ENCODE measurements around the gene C19orf67. TPM values are rescaled to one million over a fixed set of nuclear protein-coding genes. Genes with fewer than 3 reads are reported as not detected.

C19orf67 gene
- total RNA-seq, 4 donors from 2014 or later: not detected

GRCh38 chr19:14120497-14120780 lies 34.9 kb upstream of the C19orf67 start:
- peak overlapping the region in 1 of 4 donors; percentile 83 for H3K27ac ChIP-seq
- no peak for TF ChIP-seq POLR2A (IDR thresholded peaks at IDR 0.05)

GRCh38 chr19:14119644-14120496 lies 34.3 kb upstream of the C19orf67 start:
- DNase-seq: no peak
- Histone ChIP-seq H3K9me3 (no peaks in the 10 kb centered on the region), H3K36me3 (no peaks in the 10 kb centered on the region), H3K4me3 (no peak overlapping the region), H3K27me3 (no peaks in the 10 kb centered on the region), H3K27ac (peak overlapping the region; percentile 83 to 100 (median 98)), H3K4me1 (peaks cover 0 to 34% (median 12%) of the 10 kb centered on the region in 4 donors)
- TF ChIP-seq CTCF (IDR thresholded peaks at IDR 0.05) (no peak), POLR2A (IDR thresholded peaks at IDR 0.05) (no peak)

More at GRCh38 chr19:14120497-14120780, 34.9 kb upstream of the C19orf67 start:
- H3K4me3 ChIP-seq: no peak overlapping the region
- H3K27me3 ChIP-seq: no peaks in the 10 kb centered on the region
- H3K4me1 ChIP-seq: peaks cover 0 to 31% (median 11%) of the 10 kb centered on the region in 4 donors
- H3K9me3 ChIP-seq: no peaks in the 10 kb centered on the region
- no peak for DNase-seq
- H3K36me3 ChIP-seq: no peaks in the 10 kb centered on the region

GRCh38 chr19:14119146-14119545 lies 33.6 kb upstream of the C19orf67 start:
- no peaks in the 10 kb centered on the region for H3K36me3 ChIP-seq
- no peak for TF ChIP-seq POLR2A (IDR thresholded peaks at IDR 0.05)
- no peak for TF ChIP-seq CTCF (IDR thresholded peaks at IDR 0.05)
- H3K27me3 ChIP-seq: no peaks in the 10 kb centered on the region

GRCh38 chr19:14118165-14119051 lies 32.8 kb upstream of the C19orf67 start:
- Histone ChIP-seq H3K9me3 (no peaks in the 10 kb centered on the region), H3K4me1 (peaks cover 0 to 49% (median 14%) of the 10 kb centered on the region in 4 donors), H3K27ac (peak overlapping the region; percentile 83 to 100 (median 98)), H3K36me3 (no peaks in the 10 kb centered on the region), H3K4me3 (peak overlapping the region; percentile 40 to 78 (median 74)), H3K27me3 (no peaks in the 10 kb centered on the region)
- TF ChIP-seq POLR2A (IDR thresholded peaks at IDR 0.05): peak in 1 of 2 donors; percentile 61
- TF ChIP-seq CTCF (IDR thresholded peaks at IDR 0.05): peak in 1 of 6 experiments; percentile 6
- DNase-seq: peak; percentile 49 to 82 (median 69)

More at GRCh38 chr19:14119146-14119545, 33.6 kb upstream of the C19orf67 start:
- no peaks in the 10 kb centered on the region for H3K9me3 ChIP-seq
- peak overlapping the region; percentile 83 to 100 (median 98) for H3K27ac ChIP-seq
- DNase-seq: no peak
- peak overlapping the region in 2 of 4 donors; percentile 70 to 77 for H3K4me3 ChIP-seq
- H3K4me1 ChIP-seq: peaks cover 0 to 41% (median 14%) of the 10 kb centered on the region in 4 donors

GRCh38 chr19:14117668-14118164 lies 32.1 kb upstream of the C19orf67 start, which contains the start of gene PRKACA:
TSS of gene PRKACA (minus strand) at chr19:14117762. CDS start at chr19:14117547, 215 bp downstream.
- H3K27ac ChIP-seq: peak within 1 kb of the TSS; percentile 83 to 100 (median 98)
- H3K27me3 ChIP-seq: no peaks in the 10 kb centered on the region
- no peaks in the 10 kb centered on the region for H3K36me3 ChIP-seq
- H3K4me3 ChIP-seq: peak within 1 kb of the TSS; percentile 61 to 99 (median 78)
- TF ChIP-seq POLR2A (IDR thresholded peaks at IDR 0.05): no peak
- no peak for TF ChIP-seq CTCF (IDR thresholded peaks at IDR 0.05)
- peaks cover 1 to 55% (median 14%) of the 10 kb centered on the region in 4 donors for H3K4me1 ChIP-seq
- no peaks in the 10 kb centered on the region for H3K9me3 ChIP-seq
- peak; percentile 97 to 99 (median 99) for DNase-seq
